PC-3 (cell line): Measurements from ENCODE around the gene PPP1R12A. TPM values are rescaled to one million over a fixed set of nuclear protein-coding genes. Genes with fewer than 3 reads are reported as not detected.

Source experiments
- ATAC-seq: fragments of 200-7000 bp; cut with Tn5 transposase; 2 replicates; pipeline ENCODE4 v1.9.1; 2020; ENCODE audit warnings: mild to moderate bottlenecking, moderate library complexity
- BruUV-seq: library from RNA; stranded (reverse); fragments of 400-500 nt; replicated peaks from 2 replicates; lab custom pipeline; 2021; lab: Mats Ljungman, UMichigan
- CTCF ChIA-PET: fragments of 300-600 bp; sonication (Branson Sonifier 250); formaldehyde crosslinking; loops from one replicate; lab custom pipeline; 2022; ENCODE audit warnings: antibody characterized with exemption; lab: Charles Lee
- POLR2A ChIA-PET: fragments of 300-600 bp; sonication (Branson Sonifier 250); formaldehyde crosslinking; loops from one replicate; lab custom pipeline; 2022; ENCODE audit warnings: antibody characterized with exemption; ENCODE audit not compliant: unreplicated experiment; lab: Charles Lee
- DNase-seq: peaks from one replicate; pipeline ENCODE4 v3.0.0-alpha.2; 2015
- H2AFZ ChIP-seq: fragments of 300-600 bp; sonication (generic); 2 replicates; pipeline ENCODE4 v1.6.0; 2016; ENCODE audit warnings: antibody characterized with exemption, low read length
- H3F3A ChIP-seq: fragments of 300-600 bp; sonication (generic); one replicate; pipeline ENCODE4 v1.6.0; 2017; ENCODE audit warnings: antibody characterized with exemption, low read length, control low read depth, mild to moderate bottlenecking; ENCODE audit not compliant: unreplicated experiment
- H3K27ac ChIP-seq: fragments of 300-600 bp; sonication (generic); 2 replicates; pipeline ENCODE4 v1.5.1; 2016; ENCODE audit warnings: mild to moderate bottlenecking, low read length
- H3K27me3 ChIP-seq: fragments of 300-600 bp; sonication (generic); 2 replicates; pipeline ENCODE4 v1.6.1; 2016; ENCODE audit warnings: low read length, mixed read lengths
- H3K36me3 ChIP-seq: fragments of 300-600 bp; sonication (generic); 2 replicates; pipeline ENCODE4 v1.6.1; 2016; ENCODE audit warnings: low read depth, mixed run types, low read length, mixed read lengths
- H3K4me1 ChIP-seq: fragments of 300-600 bp; sonication (generic); 2 replicates; pipeline ENCODE4 v1.5.1; 2016; ENCODE audit warnings: low read length; ENCODE audit not compliant: insufficient read depth
- H3K4me2 ChIP-seq: fragments of 300-600 bp; sonication (generic); 2 replicates; pipeline ENCODE4 v1.6.0; 2016; ENCODE audit warnings: low read length
- H3K4me3 ChIP-seq: fragments of 300-600 bp; sonication (generic); 2 replicates; pipeline ENCODE4 v1.5.1; 2016; ENCODE audit warnings: mild to moderate bottlenecking, low read length, mixed read lengths
- H3K79me2 ChIP-seq: fragments of 300-600 bp; sonication (generic); 2 replicates; pipeline ENCODE4 v1.6.1; 2017; ENCODE audit warnings: low read length, mixed read lengths
- H3K9ac ChIP-seq: fragments of 300-600 bp; sonication (generic); 2 replicates; pipeline ENCODE4 v1.6.0; 2016; ENCODE audit warnings: mild to moderate bottlenecking, low read length
- H3K9me2 ChIP-seq: fragments of 300-600 bp; sonication (generic); replicated peaks from 2 replicates; pipeline ENCODE4 v1.6.1; 2016; ENCODE audit warnings: mixed run types, low read length, mixed read lengths
- H3K9me3 ChIP-seq: fragments of 300-600 bp; sonication (generic); 2 replicates; pipeline ENCODE4 v1.6.1; 2016; ENCODE audit warnings: low read length, mixed read lengths
- H4K20me1 ChIP-seq: fragments of 300-600 bp; sonication (generic); 2 replicates; pipeline ENCODE4 v1.6.1; 2016; ENCODE audit warnings: low read length, mixed read lengths
- EZH2 ChIP-seq: fragments of 300-600 bp; sonication (generic); IDR thresholded peaks from one replicate; pipeline ENCODE4 v1.6.1; 2017; ENCODE audit warnings: antibody characterized with exemption, mild to moderate bottlenecking, low read length; ENCODE audit not compliant: unreplicated experiment
- EZH2phosphoT487 ChIP-seq: fragments of 300-600 bp; sonication (generic); IDR thresholded peaks from 2 replicates; pipeline ENCODE4 v1.6.1; 2018; ENCODE audit warnings: mild to moderate bottlenecking, antibody characterized with exemption, low read length, borderline replicate concordance
- intact Hi-C: fragments of 100-400 bp; cut with micrococcal nuclease; formaldehyde crosslinking; loops from 2 replicates; pipeline ENCODE4 v1.9.0; 2023
- total RNA-seq: library from RNA; depleted of rRNA; stranded (reverse); fragments of >200 nt; gene quantifications from 2 replicates; pipeline ENCODE4 v1.2.3, GENCODE V29; 2014
- TF ChIP-seq, protein P1 (sequence below): fragments of 300-600 bp; sonication (generic); conservative IDR thresholded peaks from 2 replicates; pipeline ENCODE4 v1.5.1; 2017; ENCODE audit warnings: antibody characterized with exemption, low read depth, mild to moderate bottlenecking, low read length

PPP1R12A gene
- total RNA-seq, 1 experiment from 2014 or later, result 43.2 TPM

GRCh38 chr12:79828924-79829323 lies 106.0 kb downstream of the PPP1R12A start:
- Histone ChIP-seq H3K79me2 (no peaks in the 10 kb centered on the region), H3K9me3 (no peaks in the 10 kb centered on the region), H4K20me1 (0 out of 2 replicates have a peak, but pooled peaks cover 5% of the 10 kb centered on the region), H3K9ac (no peak overlapping the region), H3F3A (no peaks in the 10 kb centered on the region), H3K4me2 (no peak overlapping the region), H3K4me3 (no peak overlapping the region), H3K4me1 (no peaks in the 10 kb centered on the region), H3K27me3 (no peaks in the 10 kb centered on the region), H3K27ac (no peak overlapping the region), H2AFZ (no peak overlapping the region), H3K36me3 (peaks cover 5% of the 10 kb centered on the region), H3K9me2 (no peaks in the 10 kb centered on the region)
- ChIA-PET CTCF (no interaction called here), POLR2A (no interaction called here)
- intact Hi-C loops, result no loop called here
- DNase-seq (no peak), ATAC-seq (no peak)
- no TSS peak for BruUV-seq
- TF ChIP-seq EZH2 (no peak), EZH2phosphoT487 (no peak)
- TF ChIP-seq, protein P1, sequence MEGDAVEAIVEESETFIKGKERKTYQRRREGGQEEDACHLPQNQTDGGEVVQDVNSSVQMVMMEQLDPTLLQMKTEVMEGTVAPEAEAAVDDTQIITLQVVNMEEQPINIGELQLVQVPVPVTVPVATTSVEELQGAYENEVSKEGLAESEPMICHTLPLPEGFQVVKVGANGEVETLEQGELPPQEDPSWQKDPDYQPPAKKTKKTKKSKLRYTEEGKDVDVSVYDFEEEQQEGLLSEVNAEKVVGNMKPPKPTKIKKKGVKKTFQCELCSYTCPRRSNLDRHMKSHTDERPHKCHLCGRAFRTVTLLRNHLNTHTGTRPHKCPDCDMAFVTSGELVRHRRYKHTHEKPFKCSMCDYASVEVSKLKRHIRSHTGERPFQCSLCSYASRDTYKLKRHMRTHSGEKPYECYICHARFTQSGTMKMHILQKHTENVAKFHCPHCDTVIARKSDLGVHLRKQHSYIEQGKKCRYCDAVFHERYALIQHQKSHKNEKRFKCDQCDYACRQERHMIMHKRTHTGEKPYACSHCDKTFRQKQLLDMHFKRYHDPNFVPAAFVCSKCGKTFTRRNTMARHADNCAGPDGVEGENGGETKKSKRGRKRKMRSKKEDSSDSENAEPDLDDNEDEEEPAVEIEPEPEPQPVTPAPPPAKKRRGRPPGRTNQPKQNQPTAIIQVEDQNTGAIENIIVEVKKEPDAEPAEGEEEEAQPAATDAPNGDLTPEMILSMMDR, result no peak

- intact Hi-C loops, result no loop called here
- Histone ChIP-seq H4K20me1 (0 out of 2 replicates have a peak, but pooled peaks cover 5% of the 10 kb centered on the region), H3K9ac (no peak overlapping the region), H2AFZ (no peak overlapping the region), H3K36me3 (peaks cover 5% of the 10 kb centered on the region), H3K79me2 (no peaks in the 10 kb centered on the region), H3K9me3 (no peaks in the 10 kb centered on the region), H3F3A (no peaks in the 10 kb centered on the region), H3K4me2 (no peak overlapping the region), H3K27me3 (no peaks in the 10 kb centered on the region), H3K4me1 (no peaks in the 10 kb centered on the region), H3K4me3 (no peak overlapping the region), H3K9me2 (no peaks in the 10 kb centered on the region), H3K27ac (no peak overlapping the region)
- POLR2A ChIA-PET, result no interaction called here
- DNase-seq (no peak), ATAC-seq (no peak)
- CTCF ChIA-PET, result no interaction called here
- BruUV-seq, result no TSS peak
- TF ChIP-seq, protein P1, result no peak
- TF ChIP-seq EZH2 (no peak), EZH2phosphoT487 (no peak)
These were observed 107.4 kb downstream of the PPP1R12A start for GRCh38 chr12:79827484-79827883.

- H3K9me2 ChIP-seq, result no peaks in the 10 kb centered on the region
- H3K27ac ChIP-seq, result no peak overlapping the region
- ATAC-seq (no peak), DNase-seq (peak; percentile 12)
- intact Hi-C loops, result no loop called here
- H4K20me1 ChIP-seq, result 0 out of 2 replicates have a peak, but pooled peaks cover 5% of the 10 kb centered on the region
- BruUV-seq, result no TSS peak
- H3K4me2 ChIP-seq, result no peak overlapping the region
- H2AFZ ChIP-seq, result no peak overlapping the region
- no peak overlapping the region for H3K9ac ChIP-seq
- POLR2A ChIA-PET, result no interaction called here
- no peaks in the 10 kb centered on the region for H3K79me2 ChIP-seq
- H3K27me3 ChIP-seq, result no peaks in the 10 kb centered on the region
- TF ChIP-seq EZH2phosphoT487 (no peak), EZH2 (no peak)
- TF ChIP-seq, protein P1, result no peak
- no peaks in the 10 kb centered on the region for H3F3A ChIP-seq
- H3K9me3 ChIP-seq, result no peaks in the 10 kb centered on the region
- CTCF ChIA-PET, result no interaction called here
- no peaks in the 10 kb centered on the region for H3K4me1 ChIP-seq
- H3K36me3 ChIP-seq, result peaks cover 5% of the 10 kb centered on the region
- H3K4me3 ChIP-seq, result no peak overlapping the region
These were observed 108.4 kb downstream of the PPP1R12A start for GRCh38 chr12:79826267-79827128.
